Measurements from ENCODE around the gene DHRS7. TPM values are rescaled to one million over a fixed set of nuclear protein-coding genes. Genes with fewer than 3 reads are reported as not detected.

Gene DHRS7
- total and polyA plus RNA-seq, 10 of the 15 experiments (the other 5 are each of a cell fraction or from before 2014, with no cell fraction given): 55.0 to 99.8 (median 62.2) TPM

DNA sequence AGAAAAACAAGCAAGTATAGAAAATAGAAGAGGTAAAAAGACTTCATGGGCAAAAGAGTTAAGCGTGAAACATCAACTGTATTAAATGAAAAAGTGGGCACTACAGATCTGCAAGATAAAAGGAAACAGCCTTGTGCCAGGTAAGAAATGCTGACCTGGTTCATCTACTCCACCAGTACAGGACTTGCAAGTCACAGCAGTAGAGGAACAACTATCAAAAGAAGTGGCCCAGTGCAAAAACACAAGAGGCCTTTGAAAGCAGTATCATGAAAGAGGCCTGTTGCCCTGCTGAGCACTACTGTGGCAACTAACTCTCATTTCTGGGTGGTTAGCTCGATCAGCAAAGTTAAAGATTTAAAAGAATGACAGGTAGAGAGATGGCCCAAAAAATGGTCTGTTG lies 10.5 kb downstream of the DHRS7 start:
- H3K4me3 ChIP-seq: no peak overlapping the region
- no peaks in the 10 kb centered on the region; the same call in 1 of the 2 replicates for H3K79me2 ChIP-seq (ENCODE audit: control insufficient read depth, insufficient read depth, low read length)
- no peaks in the 10 kb centered on the region for H4K20me1 ChIP-seq (ENCODE audit: control insufficient read depth, insufficient read depth)
- FAIRE-seq (no peak), ATAC-seq (no peak), DNase-seq (ENCODE audit: low read depth, low spot score) (no peak)
- TF ChIP-seq POLR2AphosphoS2 (IDR thresholded peaks at IDR 0.05; ENCODE audit: low read depth, low read length) (no peak), SMAD5 (IDR thresholded peaks at IDR 0.05; ENCODE audit: low read depth) (no peak), ZZZ3 (IDR thresholded peaks at IDR 0.05; ENCODE audit: control insufficient read depth, insufficient read length, low read depth) (no peak), MEF2A (IDR thresholded peaks at IDR 0.05; ENCODE audit: insufficient read depth, low read depth, low read length) (no peak), RCOR1 (conservative IDR thresholded peaks at IDR 0.05; ENCODE audit: low read depth, low read length) (no peak), RUNX3 (IDR thresholded peaks at IDR 0.05; ENCODE audit: low read length) (no peak), RAD21 (IDR thresholded peaks at IDR 0.05; ENCODE audit: insufficient read depth, low read depth, low read length) (no peak)
- RAD21 ChIA-PET (ENCODE audit: unreplicated experiment): no interaction called here
- intact Hi-C loops (cut with micrococcal nuclease; ENCODE audit: unreplicated experiment) (no loop called here), in situ Hi-C loops (cut with MboI) (loop anchor here (25.0 kb wide), 1 partner anchor 667 kb away; the partner anchor contains the start of genes JKAMP and L3HYPDH)
- H3K27ac ChIP-seq (ENCODE audit: control insufficient read depth, insufficient read depth): no peak overlapping the region
- CTCF ChIA-PET: interaction anchor here (0.7 to 1.4 kb wide), 3 partner anchors 26 to 90 kb away, joined by 3 to 6 read pairs (median 4); no protein-coding TSS in a partner anchor
- no peak overlapping the region for H3K9ac ChIP-seq (ENCODE audit: control insufficient read depth, insufficient read depth, low read length)
- no peak overlapping the region for H2AFZ ChIP-seq (ENCODE audit: control insufficient read depth, low read depth, low read length)
- SMC1A ChIA-PET (ENCODE audit: uncharacterized antibody, unreplicated experiment): interaction anchor here (0.7 to 1.4 kb wide), 4 partner anchors 7 to 29 kb away, joined by 3 to 5 read pairs (median 3); no protein-coding TSS in a partner anchor
- WGBS (ENCODE audit: insufficient coverage, insufficient replicate concordance, low lambda C conversion rate, missing lambda C conversion rate): 93% methylated on average over 2 of the region's 2 CpGs
- H3K9me3 ChIP-seq (replicated peaks; ENCODE audit: control insufficient read depth, insufficient read depth, low read length): no peaks in the 10 kb centered on the region
- H3K36me3 ChIP-seq (ENCODE audit: control insufficient read depth in 2 of 2, insufficient read depth in 2 of 2, low read length in 1 of 2): peaks cover 0 to 12% of the 10 kb centered on the region in 2 experiments; a peak in 3 of 4 replicates
- no peaks in the 10 kb centered on the region for H3K27me3 ChIP-seq (replicated peaks in 1 of 2; ENCODE audit: control insufficient read depth in 2 of 2, insufficient read depth in 2 of 2, low read length in 1 of 2)
- no TSS peak for BruUV-seq (replicated peaks)
- POLR2A ChIA-PET: no interaction called here
- H3K4me2 ChIP-seq (ENCODE audit: control insufficient read depth, insufficient read depth): no peak overlapping the region
- H3K4me1 ChIP-seq (ENCODE audit: control insufficient read depth, insufficient read depth, low read length): peaks cover 5% of the 10 kb centered on the region; the same call in 1 of the 2 replicates

DNA sequence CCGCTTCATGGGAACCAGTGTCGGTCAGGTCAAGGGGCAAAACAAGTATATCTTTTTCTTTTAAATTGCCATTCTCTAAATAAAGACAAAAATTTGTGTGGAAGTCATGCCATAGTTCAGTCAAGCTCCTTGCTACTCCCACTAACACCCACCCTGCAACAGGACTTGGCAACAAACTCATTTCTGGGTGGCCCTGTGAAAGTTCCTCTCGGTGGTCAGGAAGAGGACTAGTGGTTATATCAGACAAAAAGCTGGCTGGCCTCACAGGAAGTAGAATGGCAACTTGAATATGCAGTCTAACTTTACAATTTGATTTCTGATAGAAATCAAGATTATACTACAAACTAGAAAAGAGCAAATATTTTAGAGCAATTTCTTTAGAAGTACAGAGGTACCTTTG lies 11.2 kb downstream of the DHRS7 start:
- SMC1A ChIA-PET (ENCODE audit: uncharacterized antibody, unreplicated experiment): interaction anchor here (0.7 kb wide), 1 partner anchor 28 kb away, joined by 3 read pairs; no protein-coding TSS in a partner anchor
- no peak for DNase-seq (ENCODE audit: low read depth, low spot score)
- TF ChIP-seq PML (IDR thresholded peaks at IDR 0.05; ENCODE audit: low read length) (no peak), POU2F2 (IDR thresholded peaks at IDR 0.05; ENCODE audit: borderline replicate concordance, low read depth, low read length) (no peak), RBBP5 (conservative IDR thresholded peaks at IDR 0.05) (no peak)
- TF ChIP-seq, protein P1, sequence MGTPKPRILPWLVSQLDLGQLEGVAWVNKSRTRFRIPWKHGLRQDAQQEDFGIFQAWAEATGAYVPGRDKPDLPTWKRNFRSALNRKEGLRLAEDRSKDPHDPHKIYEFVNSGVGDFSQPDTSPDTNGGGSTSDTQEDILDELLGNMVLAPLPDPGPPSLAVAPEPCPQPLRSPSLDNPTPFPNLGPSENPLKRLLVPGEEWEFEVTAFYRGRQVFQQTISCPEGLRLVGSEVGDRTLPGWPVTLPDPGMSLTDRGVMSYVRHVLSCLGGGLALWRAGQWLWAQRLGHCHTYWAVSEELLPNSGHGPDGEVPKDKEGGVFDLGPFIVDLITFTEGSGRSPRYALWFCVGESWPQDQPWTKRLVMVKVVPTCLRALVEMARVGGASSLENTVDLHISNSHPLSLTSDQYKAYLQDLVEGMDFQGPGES (IDR thresholded peaks at IDR 0.05): no peak
- TF ChIP-seq, protein P2, sequence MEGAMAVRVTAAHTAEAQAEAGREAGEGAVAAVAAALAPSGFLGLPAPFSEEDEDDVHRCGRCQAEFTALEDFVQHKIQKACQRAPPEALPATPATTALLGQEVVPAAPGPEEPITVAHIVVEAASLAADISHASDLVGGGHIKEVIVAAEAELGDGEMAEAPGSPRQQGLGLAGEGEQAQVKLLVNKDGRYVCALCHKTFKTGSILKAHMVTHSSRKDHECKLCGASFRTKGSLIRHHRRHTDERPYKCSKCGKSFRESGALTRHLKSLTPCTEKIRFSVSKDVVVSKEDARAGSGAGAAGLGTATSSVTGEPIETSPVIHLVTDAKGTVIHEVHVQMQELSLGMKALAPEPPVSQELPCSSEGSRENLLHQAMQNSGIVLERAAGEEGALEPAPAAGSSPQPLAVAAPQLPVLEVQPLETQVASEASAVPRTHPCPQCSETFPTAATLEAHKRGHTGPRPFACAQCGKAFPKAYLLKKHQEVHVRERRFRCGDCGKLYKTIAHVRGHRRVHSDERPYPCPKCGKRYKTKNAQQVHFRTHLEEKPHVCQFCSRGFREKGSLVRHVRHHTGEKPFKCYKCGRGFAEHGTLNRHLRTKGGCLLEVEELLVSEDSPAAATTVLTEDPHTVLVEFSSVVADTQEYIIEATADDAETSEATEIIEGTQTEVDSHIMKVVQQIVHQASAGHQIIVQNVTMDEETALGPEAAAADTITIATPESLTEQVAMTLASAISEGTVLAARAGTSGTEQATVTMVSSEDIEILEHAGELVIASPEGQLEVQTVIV (IDR thresholded peaks at IDR 0.05; ENCODE audit: borderline replicate concordance, partially characterized antibody): no peak
- TF ChIP-seq, protein P3, sequence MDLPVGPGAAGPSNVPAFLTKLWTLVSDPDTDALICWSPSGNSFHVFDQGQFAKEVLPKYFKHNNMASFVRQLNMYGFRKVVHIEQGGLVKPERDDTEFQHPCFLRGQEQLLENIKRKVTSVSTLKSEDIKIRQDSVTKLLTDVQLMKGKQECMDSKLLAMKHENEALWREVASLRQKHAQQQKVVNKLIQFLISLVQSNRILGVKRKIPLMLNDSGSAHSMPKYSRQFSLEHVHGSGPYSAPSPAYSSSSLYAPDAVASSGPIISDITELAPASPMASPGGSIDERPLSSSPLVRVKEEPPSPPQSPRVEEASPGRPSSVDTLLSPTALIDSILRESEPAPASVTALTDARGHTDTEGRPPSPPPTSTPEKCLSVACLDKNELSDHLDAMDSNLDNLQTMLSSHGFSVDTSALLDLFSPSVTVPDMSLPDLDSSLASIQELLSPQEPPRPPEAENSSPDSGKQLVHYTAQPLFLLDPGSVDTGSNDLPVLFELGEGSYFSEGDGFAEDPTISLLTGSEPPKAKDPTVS (IDR thresholded peaks at IDR 0.05; ENCODE audit: low read depth, low read length): no peak

More for the DNA sequence above, 11.2 kb downstream of the DHRS7 start:
- Histone ChIP-seq H3K9ac (ENCODE audit: control insufficient read depth, insufficient read depth, low read length) (no peak overlapping the region), H3K27me3 (replicated peaks in 1 of 2; ENCODE audit: control insufficient read depth in 2 of 2, insufficient read depth in 2 of 2, low read length in 1 of 2) (no peaks in the 10 kb centered on the region), H3K4me1 (ENCODE audit: control insufficient read depth, insufficient read depth, low read length) (peaks cover 5% of the 10 kb centered on the region; the same call in 1 of the 2 replicates), H3K27ac (ENCODE audit: control insufficient read depth, insufficient read depth) (no peak overlapping the region), H3K4me2 (ENCODE audit: control insufficient read depth, insufficient read depth) (no peak overlapping the region), H3K79me2 (ENCODE audit: control insufficient read depth, insufficient read depth, low read length) (no peaks in the 10 kb centered on the region; the same call in 1 of the 2 replicates), H3K9me3 (replicated peaks; ENCODE audit: control insufficient read depth, insufficient read depth, low read length) (no peaks in the 10 kb centered on the region), H3K4me3 (no peak overlapping the region), H4K20me1 (ENCODE audit: control insufficient read depth, insufficient read depth) (no peaks in the 10 kb centered on the region), H2AFZ (ENCODE audit: control insufficient read depth, low read depth, low read length) (no peak overlapping the region), H3K36me3 (ENCODE audit: control insufficient read depth in 2 of 2, insufficient read depth in 2 of 2, low read length in 1 of 2) (peaks cover 0 to 12% of the 10 kb centered on the region in 2 experiments; a peak in 3 of 4 replicates)
- intact Hi-C loops (cut with micrococcal nuclease; ENCODE audit: unreplicated experiment) (no loop called here), in situ Hi-C loops (cut with MboI) (loop anchor here (25.0 kb wide), 1 partner anchor 667 kb away; the partner anchor contains the start of genes JKAMP and L3HYPDH)
- ChIA-PET CTCF (interaction anchor here (0.7 to 1.4 kb wide), 3 partner anchors 26 to 89 kb away, joined by 3 to 6 read pairs (median 4); no protein-coding TSS in a partner anchor), POLR2A (no interaction called here), RAD21 (ENCODE audit: unreplicated experiment) (no interaction called here)
- 90% methylated on average over 3 of the region's 3 CpGs for WGBS (ENCODE audit: insufficient coverage, insufficient replicate concordance, low lambda C conversion rate, missing lambda C conversion rate)
- FAIRE-seq (no peak), ATAC-seq (no peak)
- no TSS peak for BruUV-seq (replicated peaks)

All from GM12878 (cell line).